GM19372 (cell line): ENCODE data around the gene PRODH.
"Not testable (repeated sequence)": the region's sequence is repeated elsewhere in the genome, so short reads cannot be mapped to it uniquely, and the experiment has no call there.

Experiments
- ATAC-seq: cut with Tn5 transposase; IDR thresholded peaks from one replicate; pipeline ENCODE4 v1.9.1; 2021; ENCODE audit warnings: mild to moderate bottlenecking, low read depth, moderate library complexity; ENCODE audit not compliant: unreplicated experiment

Gene PRODH, protein sequence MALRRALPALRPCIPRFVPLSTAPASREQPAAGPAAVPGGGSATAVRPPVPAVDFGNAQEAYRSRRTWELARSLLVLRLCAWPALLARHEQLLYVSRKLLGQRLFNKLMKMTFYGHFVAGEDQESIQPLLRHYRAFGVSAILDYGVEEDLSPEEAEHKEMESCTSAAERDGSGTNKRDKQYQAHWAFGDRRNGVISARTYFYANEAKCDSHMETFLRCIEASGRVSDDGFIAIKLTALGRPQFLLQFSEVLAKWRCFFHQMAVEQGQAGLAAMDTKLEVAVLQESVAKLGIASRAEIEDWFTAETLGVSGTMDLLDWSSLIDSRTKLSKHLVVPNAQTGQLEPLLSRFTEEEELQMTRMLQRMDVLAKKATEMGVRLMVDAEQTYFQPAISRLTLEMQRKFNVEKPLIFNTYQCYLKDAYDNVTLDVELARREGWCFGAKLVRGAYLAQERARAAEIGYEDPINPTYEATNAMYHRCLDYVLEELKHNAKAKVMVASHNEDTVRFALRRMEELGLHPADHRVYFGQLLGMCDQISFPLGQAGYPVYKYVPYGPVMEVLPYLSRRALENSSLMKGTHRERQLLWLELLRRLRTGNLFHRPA

DNA sequence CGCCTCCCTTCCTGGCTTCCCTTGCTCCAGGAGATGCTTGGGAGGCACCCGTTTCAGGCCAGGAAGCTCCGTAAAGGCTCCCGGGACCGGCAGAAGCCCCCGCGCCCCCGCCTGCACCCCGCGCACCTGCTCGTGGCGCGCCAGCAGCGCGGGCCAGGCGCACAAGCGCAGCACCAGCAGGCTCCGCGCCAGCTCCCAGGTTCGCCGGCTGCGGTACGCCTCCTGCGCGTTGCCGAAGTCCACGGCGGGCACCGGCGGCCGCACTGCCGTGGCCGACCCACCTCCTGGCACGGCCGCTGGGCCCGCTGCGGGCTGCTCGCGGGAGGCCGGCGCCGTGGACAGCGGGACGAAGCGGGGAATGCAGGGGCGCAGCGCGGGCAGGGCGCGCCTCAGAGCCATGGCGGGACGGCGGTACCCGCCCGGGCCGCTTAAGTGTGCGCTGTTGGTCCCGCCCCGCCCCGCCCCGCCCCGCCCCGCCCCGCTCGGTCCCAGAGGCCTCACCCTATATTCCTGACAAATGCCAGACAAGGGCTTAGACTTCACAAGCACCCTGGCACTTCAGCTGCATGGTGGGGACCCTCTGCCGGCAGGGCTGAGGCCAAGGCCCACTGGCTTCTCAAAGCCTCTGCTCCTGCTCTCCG, at the start of gene PRODH:
TSS of gene PRODH (minus strand) at position 405 of the 641 bp plus-strand sequence. CDS start at position 399, 6 bp downstream.
- no peak for ATAC-seq

GRCh38 chr22:18985780-18986179, 49.7 kb upstream of the PRODH start:
- no peak for ATAC-seq

- no peak for ATAC-seq
These were observed 48.5 kb upstream of the PRODH start for GRCh38 chr22:18984564-18984963.

DNA sequence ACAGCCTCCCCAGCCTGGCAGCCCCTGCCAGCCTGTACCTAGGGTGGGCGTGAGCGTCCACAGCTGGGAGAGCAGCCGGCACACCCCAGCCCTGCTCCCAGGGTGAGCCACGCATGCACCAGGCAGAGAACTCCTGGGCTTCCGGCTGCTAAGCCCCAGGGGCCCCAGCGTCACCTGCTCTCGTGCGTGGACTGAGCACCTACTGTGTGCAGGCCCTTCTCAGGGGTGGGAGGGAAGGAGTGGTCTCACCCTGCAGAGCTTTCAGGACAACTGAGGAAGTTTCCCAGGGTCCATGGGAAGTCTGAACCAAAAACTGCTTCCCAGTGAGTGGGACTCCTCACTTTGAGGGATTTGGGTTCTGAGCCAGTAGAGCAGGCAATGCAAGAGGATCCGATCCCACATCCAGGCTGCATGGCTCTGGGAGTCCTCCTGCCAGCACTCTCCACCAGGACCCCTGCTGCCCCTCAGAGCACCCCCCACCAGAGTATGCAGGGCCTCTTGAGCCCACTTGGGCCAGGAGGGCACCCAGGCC, 47.1 kb upstream of the PRODH start:
- no peak for ATAC-seq

GRCh38 chr22:18980829-18981228, 44.7 kb upstream of the PRODH start:
- no peak for ATAC-seq

DNA sequence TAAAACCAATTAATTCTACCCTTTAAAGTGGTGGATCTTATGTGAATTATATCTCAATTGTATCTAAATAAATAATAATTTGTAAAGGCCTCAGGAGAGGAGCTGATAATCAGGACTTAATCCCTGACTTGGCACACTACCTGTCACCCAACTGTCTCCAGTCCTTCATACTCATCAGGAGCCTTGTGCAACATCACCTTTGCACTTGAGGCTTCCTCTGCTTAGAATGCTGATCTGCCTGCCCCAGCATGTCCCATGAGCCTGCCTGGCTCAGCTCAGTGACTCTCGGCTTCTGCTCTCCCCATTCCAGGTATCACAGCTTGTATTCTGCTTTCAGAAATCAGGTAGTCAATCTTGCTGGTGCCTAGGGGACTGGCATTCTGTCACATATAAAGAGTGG, 43.9 kb upstream of the PRODH start:
- no peak for ATAC-seq

DNA sequence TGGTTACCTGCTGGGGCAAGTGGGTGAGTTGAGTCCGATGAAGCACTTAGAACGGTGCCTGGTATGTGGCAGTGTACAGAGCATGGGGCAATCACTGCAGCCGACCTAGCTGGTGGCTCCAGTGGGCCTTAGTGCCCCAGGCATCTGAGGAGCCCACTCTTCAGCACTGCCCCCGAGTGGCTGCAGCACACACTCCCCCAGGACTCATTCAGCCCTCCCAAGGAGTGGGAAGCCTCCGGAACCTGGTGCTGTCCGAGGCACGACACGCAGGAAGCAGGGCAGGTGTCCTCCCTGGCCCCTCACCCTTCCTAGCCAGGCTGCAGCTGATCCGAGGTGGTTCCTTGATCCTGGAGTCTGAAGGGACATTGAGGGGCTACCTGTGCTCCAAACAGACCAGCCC, 42.4 kb upstream of the PRODH start:
- ATAC-seq, result no peak

DNA sequence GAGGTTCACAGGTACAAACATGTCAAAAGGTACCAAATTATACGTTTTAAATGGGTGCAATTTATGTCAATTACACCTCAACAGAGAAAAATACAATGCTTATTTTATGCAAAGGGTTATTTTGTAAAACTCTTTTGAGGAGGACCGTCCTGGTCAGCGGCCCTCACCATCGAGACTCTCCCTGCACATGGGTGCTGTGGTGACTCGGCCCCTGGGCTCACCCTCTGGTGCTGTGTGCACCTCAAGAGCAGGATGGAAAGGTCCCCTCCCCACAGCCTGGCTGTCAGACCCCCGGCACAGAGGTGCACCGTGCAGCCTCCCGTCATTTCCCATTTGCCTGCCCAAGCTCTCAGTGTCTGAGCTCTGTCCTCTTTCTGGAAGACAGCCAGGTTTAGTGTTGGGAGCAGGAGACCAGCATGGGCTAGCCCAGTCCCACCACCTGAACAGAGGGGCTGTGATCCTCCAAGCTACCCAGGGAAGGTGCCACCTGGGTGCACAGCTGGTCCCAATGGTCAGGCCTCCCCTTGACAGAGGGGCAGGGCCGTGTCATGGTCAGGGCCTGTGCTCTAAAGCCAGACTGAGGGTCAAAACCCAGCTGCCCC, 41.8 kb upstream of the PRODH start:
- ATAC-seq, result no peak

DNA sequence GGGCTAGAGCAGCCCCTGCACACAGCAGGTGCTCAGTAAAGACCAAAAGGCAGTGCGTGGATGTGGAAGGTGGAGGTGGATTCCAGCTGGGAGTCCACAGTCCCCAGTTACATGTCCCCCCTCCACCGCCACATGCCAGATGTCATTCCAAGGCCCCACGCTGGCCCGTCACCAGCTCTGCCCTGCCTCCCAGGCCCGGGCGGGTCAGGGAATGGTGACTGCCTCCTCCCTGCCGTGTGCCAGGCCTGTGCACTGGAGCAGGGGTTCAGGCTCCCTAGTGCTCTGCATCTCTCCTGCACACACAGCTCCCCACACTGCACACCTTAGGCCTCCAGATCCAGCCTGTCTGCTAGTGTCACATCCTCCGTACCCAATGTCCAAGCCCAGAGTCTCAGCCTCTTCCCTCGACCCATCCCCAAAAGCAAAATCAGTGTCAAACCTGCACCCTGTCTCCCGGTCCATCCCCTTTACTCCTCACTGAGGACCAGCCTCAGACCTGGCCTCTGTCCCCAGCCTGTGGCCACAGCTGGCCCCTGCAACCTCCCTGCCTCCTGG, 40.2 kb upstream of the PRODH start:
- ATAC-seq, result no peak

DNA sequence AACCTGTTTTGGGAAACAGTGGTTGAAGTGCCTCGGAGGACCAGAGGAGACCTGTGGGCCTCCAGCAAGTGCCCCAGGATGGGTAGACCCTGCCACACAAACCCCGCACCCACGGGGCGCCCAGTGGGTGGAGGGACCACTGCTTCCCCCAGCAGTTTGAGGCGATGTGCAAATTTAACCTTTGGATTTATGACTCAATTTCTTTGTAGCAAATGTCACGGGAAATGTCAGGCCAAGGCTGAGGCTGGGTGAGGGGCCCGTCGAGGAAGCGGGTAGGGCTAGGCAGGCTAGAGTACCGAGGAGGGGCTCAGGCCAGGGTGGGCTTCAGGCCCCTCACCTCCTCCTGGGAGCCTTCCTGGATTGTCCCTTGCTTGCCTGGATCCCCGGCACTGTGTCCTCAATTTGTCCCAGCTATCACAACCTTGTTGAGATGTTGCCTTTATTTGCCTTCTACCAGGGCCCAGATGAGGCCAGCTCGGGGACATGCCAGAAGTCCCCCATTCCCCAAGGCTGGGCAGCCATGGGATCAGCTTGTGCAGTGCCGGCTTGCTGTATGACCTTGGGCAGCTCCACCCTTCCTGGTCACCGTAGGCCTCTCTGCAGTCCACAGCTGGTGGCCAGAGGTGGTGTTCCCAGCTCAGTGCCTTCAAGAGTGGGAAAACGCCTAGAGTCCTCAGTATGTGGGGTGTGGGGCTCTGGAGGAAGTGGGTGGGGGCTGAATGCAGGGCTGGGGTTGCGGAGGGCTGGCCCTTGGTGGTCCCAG, 39.5 kb upstream of the PRODH start:
- ATAC-seq, result no peak

DNA sequence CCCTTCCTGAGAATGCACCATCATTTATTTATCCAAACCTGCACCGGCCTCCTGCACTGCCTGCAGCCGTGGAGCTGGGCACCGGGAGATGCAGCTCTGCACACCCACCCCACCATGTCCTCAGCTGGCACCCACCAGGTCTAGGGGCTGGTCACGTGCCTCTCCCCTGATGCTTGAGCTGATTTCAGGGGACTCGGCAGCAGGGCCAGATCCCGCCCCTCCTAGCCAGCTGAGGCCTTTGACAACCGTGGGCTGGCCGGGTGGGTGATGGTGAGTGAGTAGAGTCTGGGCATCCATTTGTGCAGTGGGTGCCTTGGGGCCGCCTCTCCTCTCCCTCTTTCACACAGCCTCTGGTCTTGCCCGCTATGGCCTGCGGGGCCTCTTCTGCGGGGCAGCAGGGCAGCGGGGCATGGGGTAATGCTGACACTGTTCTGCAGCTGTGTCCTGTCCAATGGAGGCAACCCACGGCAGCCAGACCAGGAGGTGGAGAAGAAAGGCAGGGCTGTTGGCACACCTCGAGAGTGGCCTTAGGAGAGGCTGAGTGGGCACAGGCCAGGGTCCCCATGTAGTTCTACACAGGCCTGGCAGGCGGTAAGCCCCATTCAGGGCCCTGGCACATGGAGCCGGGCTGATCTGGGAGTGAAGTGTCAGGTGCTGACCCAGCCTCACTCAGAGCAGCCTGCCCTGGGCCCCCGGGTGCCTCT, 38.5 kb upstream of the PRODH start:
- no peak for ATAC-seq

DNA sequence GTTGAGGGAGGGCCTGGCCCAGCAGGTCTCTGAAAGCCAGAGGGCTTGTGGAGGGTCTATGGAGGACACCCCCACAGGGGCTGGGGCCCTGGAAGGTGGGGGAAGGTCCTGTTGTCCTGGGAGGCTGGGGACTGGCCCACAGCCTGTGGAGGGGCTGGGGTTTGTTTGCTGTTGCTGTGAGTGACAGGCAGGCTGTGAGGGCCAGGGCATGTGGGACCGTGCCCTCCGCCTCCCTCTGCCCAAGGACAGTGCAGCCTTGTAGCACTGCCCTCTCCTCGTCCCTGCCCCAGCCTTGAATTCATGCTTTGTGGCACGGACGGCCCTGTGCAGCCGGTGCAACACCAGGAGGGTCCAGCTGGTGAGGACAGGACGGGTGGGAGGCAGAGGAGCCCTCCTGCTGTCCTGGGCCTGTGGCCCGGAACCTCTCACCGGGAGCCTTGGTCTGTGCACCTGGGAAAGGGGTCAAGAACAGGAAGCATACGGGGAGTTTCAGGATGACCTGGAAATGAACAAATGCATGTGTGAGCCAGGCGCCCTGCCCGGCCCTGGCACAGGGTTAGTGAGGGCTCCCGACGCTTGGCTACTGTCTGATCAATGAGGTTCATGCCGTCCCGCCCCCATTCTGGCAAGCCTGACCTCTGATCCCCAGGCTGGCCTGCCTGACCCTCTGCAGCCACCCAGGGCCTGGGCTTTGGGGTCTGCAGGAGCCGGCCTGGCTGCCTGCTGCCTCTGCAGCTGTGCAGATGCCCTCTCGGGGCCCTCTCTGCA, 37.4 kb upstream of the PRODH start:
- no peak for ATAC-seq

- ATAC-seq, result not testable (repeated sequence)
These were observed 36.5 kb upstream of the PRODH start for GRCh38 chr22:18972591-18972990.

DNA sequence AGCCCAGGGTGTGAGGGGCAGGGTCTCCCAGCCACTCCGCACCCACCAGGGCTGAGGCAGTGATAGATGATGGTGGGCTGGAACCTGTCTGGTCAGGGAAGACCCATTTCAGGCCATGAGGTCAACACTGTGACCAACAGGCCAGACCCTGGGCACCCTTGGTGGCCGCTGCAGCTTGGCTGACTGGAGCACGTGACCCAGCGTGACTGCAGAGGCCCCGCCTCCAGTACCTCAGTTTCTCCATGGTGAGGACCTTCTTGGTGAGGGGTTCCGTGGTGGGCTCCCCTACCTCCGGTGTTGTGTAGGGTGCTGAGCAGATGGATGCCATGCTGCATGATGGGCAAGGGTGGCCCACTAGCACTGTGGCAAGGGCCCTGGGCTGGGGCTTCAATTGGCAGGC, 35.9 kb upstream of the PRODH start:
- not testable (repeated sequence) for ATAC-seq

DNA sequence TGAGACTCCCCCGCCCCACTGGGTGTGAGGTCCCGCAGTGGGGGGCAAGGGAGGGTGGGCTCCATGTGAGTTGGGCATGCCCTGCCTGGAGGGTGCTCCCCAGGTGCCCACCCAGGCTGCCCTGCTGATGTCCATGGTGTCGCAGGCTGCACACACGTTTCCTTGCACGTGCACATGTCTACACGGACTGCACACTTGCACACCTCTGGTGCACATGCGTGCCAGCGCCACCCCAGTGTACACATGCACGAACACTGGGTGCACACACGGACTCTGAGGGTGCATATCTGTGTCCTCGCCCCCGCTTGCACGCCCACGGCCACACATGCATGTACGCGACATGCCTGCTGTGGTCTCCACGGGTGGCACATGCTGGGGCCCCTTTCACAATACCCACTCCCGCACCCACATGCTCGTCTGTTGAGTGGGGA, 35.2 kb upstream of the PRODH start:
- ATAC-seq, result no peak

DNA sequence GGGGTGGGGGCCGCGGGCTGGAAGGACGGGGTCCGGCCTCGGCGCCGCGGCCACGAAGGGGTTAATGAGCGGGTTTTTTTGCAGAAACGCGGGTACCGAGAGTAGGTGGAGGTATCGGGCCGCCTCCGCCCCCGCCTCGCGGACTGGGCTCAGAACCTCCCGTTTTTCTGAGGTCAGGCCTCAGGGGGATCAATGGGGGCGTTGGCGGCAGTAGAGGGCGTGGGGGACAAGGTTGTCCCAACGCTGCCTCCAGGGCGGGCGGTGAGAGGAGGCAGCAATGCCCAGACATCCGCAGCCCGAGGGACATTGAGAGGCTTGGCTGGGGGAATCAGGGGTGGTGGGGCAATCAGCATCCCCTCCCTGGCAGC, 34.8 kb upstream of the PRODH start:
- ATAC-seq, result no peak

DNA sequence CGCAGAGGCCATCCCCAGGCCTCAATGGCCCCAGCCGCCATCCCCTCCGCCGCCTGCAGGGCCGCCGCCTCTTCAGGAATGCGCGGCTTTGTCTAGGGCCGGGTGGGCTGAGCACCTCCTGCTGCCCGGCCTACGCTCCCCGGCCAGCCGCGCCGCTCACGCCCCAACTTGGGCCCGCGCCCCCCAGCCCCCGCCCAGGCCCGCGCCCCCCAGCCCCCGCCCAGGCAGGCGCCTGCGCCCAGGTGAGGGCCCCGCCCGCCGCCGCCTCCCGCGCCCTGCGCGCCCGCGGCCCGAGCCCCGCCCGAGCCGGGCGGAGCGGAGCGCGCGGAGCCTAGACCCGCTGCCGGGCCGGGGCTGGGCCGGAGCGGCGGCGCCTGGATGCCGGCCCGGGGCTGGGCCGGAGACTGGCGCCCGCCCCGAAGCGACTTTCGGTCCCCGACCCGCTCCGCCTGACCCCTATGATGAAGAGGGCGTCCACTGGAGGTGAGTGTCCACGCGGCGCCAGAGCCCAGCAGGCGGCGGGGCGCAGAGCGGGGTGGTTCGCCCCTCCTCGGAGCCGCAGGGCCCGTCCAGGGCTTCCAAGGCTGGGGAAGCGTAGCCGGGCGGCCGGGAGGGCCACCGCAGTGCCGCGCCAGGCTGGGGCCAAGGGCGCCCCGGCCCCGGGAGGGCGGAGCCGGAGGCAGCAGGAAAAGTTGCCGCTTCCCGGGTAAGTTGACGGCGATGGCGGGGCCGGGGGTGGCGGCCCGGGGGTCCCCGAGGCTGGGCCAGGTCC, 34.3 kb upstream of the PRODH start:
- no peak for ATAC-seq
